GM18526 (cell line): ENCODE measurements around the gene AFTPH.

Experiments
- POLR2A ChIP-seq: IDR thresholded peaks from 3 replicates; pipeline ENCODE4 v1.6.1; 2011; ENCODE audit not compliant: insufficient read length; ENCODE audit errors: extremely low read depth

AFTPH gene

GRCh38 chr2:64489081-64489751 is 34.9 kb upstream of the AFTPH start:
- no peak for TF ChIP-seq POLR2A

GRCh38 chr2:64491426-64491825 is 32.7 kb upstream of the AFTPH start:
- no peak for TF ChIP-seq POLR2A

GRCh38 chr2:64492272-64492671 is 31.9 kb upstream of the AFTPH start:
- TF ChIP-seq POLR2A, result no peak

- TF ChIP-seq POLR2A, result no peak
Observed at GRCh38 chr2:64492821-64493220, 31.3 kb upstream of the AFTPH start.

- no peak for TF ChIP-seq POLR2A
Observed at GRCh38 chr2:64493788-64494187, 30.3 kb upstream of the AFTPH start.

GRCh38 chr2:64498438-64498837 is 25.7 kb upstream of the AFTPH start:
- no peak for TF ChIP-seq POLR2A

- TF ChIP-seq POLR2A, result no peak
Observed at GRCh38 chr2:64500549-64500948, 23.6 kb upstream of the AFTPH start.

- TF ChIP-seq POLR2A, result no peak
Observed at GRCh38 chr2:64501946-64502345, 22.2 kb upstream of the AFTPH start.

- TF ChIP-seq POLR2A, result no peak
Observed at GRCh38 chr2:64502860-64503259, 21.3 kb upstream of the AFTPH start.

- no peak for TF ChIP-seq POLR2A
Observed at GRCh38 chr2:64504774-64505720, 19.1 kb upstream of the AFTPH start.

GRCh38 chr2:64506686-64507085 is 17.4 kb upstream of the AFTPH start:
- TF ChIP-seq POLR2A, result no peak

- TF ChIP-seq POLR2A, result no peak
Observed at GRCh38 chr2:64514008-64514407, 10.1 kb upstream of the AFTPH start.

- no peak for TF ChIP-seq POLR2A
Observed at GRCh38 chr2:64515086-64515485, 9.0 kb upstream of the AFTPH start.

GRCh38 chr2:64516651-64517510 is 7.2 kb upstream of the AFTPH start:
- TF ChIP-seq POLR2A, result no peak

- no peak for TF ChIP-seq POLR2A
Observed at GRCh38 chr2:64517511-64517884, 6.6 kb upstream of the AFTPH start.
